Fibroblast of mammary gland (primary cell): ENCODE measurements around the gene DPF3.
A peak's percentile ranks its signal among the peaks of the same experiment; 100 is the strongest.
"Not testable (repeated sequence)": the region's sequence is repeated elsewhere in the genome, so short reads cannot be mapped to it uniquely, and the experiment has no call there.

Experiments
- DNase-seq: peaks from one replicate; pipeline ENCODE4 v3.0.0-alpha.2; 2010; ENCODE audit warnings: low read depth
- H3K4me3 ChIP-seq: 2 replicates; pipeline ENCODE4 v1.5.1; 2011; ENCODE audit warnings: low read depth, mild to moderate bottlenecking, low read length, moderate library complexity; ENCODE audit not compliant: control insufficient read depth
- TF ChIP-seq, protein P1 (sequence below): conservative IDR thresholded peaks from 2 replicates; pipeline ENCODE4 v1.5.1; 2011; ENCODE audit warnings: low read depth, low read length, inconsistent platforms; ENCODE audit not compliant: control insufficient read depth, insufficient read depth

Gene DPF3

GRCh38 chr14:72876005-72876709, 17.7 kb downstream of the DPF3 start:
- no peak for DNase-seq
- no peak overlapping the region for H3K4me3 ChIP-seq
- TF ChIP-seq, protein P1, sequence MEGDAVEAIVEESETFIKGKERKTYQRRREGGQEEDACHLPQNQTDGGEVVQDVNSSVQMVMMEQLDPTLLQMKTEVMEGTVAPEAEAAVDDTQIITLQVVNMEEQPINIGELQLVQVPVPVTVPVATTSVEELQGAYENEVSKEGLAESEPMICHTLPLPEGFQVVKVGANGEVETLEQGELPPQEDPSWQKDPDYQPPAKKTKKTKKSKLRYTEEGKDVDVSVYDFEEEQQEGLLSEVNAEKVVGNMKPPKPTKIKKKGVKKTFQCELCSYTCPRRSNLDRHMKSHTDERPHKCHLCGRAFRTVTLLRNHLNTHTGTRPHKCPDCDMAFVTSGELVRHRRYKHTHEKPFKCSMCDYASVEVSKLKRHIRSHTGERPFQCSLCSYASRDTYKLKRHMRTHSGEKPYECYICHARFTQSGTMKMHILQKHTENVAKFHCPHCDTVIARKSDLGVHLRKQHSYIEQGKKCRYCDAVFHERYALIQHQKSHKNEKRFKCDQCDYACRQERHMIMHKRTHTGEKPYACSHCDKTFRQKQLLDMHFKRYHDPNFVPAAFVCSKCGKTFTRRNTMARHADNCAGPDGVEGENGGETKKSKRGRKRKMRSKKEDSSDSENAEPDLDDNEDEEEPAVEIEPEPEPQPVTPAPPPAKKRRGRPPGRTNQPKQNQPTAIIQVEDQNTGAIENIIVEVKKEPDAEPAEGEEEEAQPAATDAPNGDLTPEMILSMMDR = no peak

- not testable (repeated sequence) for DNase-seq, H3K4me3 ChIP-seq
Measured at GRCh38 chr14:72870878-72871277, 23.0 kb downstream of the DPF3 start.

DNA sequence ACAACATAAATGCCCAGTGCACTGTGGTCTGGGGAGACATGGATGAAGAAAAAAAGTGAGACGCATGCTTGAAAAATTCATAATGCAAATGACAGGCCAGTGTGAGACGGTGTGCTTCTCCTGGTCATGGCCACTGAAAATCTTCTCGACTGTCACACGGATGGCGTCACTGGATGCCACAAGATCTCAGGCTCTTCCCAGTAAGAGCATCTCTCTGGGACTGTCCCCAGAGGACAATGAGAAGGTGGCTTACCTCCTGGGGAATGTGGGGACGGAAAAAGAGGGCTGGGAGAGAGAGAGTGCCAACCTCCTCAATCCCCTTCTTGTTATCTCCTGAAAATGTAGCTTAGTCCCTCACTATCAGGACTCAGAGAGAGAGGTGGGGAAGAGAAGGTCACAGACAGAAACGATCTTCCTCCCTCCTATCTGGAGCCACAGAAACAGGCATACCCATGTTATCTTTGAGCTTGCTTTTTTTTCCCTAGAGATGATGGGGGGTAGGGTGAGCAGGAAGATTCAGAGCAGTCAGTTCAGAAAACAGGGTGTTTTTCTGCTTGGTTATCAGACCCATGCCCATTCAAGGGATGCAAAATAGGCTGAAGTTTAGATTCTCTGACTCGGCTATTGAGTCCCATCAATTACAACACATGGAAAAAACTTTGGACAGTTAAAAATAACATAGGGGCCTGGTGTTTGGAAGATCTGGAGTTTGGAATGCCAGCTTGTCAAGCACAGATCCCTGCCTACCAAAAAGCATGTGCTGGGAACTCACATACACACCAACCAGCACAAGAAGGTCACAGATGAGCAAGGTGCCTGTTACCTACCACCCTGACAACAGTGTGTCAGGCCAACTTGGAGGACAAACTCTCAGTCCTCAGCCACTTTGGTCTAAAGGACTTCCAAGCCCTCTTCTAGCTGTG, 24.2 kb downstream of the DPF3 start:
- TF ChIP-seq, protein P1 = no peak
- no peak for DNase-seq
- H3K4me3 ChIP-seq = no peak overlapping the region

DNA sequence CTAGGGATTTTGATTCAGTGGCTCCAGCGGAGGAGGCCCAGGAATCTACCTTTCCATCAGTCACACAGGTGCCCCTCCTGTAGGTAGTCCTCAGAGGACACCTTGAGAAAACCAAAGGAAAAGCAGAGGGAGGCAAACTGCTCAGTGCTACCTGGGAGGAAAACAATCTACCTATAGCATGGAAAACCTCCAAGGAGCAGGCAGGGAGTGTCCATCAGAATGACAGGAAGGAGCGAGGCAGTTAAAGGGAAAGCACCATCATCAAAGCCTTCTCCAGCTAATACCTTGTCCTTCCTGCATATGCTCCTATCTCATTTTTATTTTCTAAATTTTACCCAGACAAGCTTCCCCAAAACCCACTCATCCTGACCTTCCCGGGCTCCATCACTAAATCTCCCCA, 25.4 kb downstream of the DPF3 start:
- H3K4me3 ChIP-seq = no peak overlapping the region
- no peak for DNase-seq
- TF ChIP-seq, protein P1 = no peak

DNA sequence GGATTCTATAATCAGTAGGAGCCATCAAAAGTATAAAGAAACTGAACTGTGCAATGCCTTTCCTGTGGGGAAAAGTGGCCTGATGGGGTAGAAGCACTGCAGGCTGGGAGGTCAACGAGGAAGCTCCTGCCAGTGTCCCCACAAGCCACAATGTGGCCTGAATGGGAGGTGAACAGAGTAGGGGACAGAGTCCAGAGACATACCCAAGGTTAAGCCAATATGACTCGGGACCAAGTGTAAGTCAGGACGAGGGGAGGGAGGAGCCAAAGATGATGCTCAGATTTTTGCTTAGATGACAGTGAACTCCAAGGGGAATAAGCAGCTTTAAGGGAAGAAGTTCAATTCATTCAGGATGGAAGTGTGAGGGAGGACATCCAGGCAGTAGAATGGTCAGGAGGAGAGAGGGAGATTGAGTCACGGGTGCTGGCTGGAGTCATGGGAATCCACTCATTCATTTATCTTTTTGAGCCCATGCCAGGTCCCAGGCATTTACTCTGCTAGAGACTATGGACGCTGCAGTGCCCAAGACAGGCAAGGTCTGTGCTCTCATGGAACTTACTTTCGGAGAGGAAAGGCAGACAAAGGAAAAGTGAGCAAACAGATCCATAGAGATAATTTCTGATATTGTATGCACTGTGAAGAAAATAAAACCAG, 29.1 kb downstream of the DPF3 start:
- no peak for DNase-seq
- TF ChIP-seq, protein P1 = no peak

GRCh38 chr14:72863216-72864006, 30.5 kb downstream of the DPF3 start:
- TF ChIP-seq, protein P1 = no peak
- peak; percentile 47 for DNase-seq
- H3K4me3 ChIP-seq = no peak overlapping the region

More for the DNA sequence above, 29.1 kb downstream of the DPF3 start:
- H3K4me3 ChIP-seq = no peak overlapping the region
